B cell (primary cell): ENCODE data around the gene FAM120B. TPM values are rescaled to one million over a fixed set of nuclear protein-coding genes. Genes with fewer than 3 reads are reported as not detected.

ENCODE experiments used
- ATAC-seq: fragments of 200-7000 bp; cut with Tn5 transposase; one replicate; pipeline ENCODE4 v1.10.0; 2021; ENCODE audit warnings: low read depth, mild to moderate bottlenecking, moderate number of reproducible peaks, moderate library complexity
- CTCF ChIA-PET: fragments of 350-600 bp; sonication (Branson Sonifier 250); formaldehyde crosslinking; loops from one replicate; lab custom pipeline; 2021; ENCODE audit warnings: antibody characterized with exemption, inconsistent platforms; lab: Charles Lee
- POLR2A ChIA-PET: fragments of 350-600 bp; sonication (Branson Sonifier 250); formaldehyde crosslinking; loops from one replicate; lab custom pipeline; 2021; ENCODE audit warnings: antibody characterized with exemption; lab: Charles Lee
- DNase-seq: peaks from one replicate; pipeline ENCODE4 v3.0.0; 2013
- H2AFZ ChIP-seq: 2 replicates; pipeline ENCODE4 v1.6.1; 2012; ENCODE audit warnings: mild to moderate bottlenecking, low read depth, low read length; ENCODE audit not compliant: insufficient read depth, poor library complexity, severe bottlenecking
- H3K27ac ChIP-seq, 2 donors: 1 replicate in 1 of 2; 2 replicates in 1 of 2; pipeline ENCODE4 v1.5.1; 2012 to 2013; ENCODE audit warnings: low read length in 2 of 2, mild to moderate bottlenecking in 2 of 2, moderate library complexity in 1 of 2
- H3K27me3 ChIP-seq, 4 experiments: fragments of 200-600 bp in 1 of 4; sonication (generic) in 1 of 4; replicated peaks in 1 of 4; 1 replicate in 2 of 4; 2 replicates in 2 of 4; pipeline versions ENCODE4 v1.6.1 to v1.7.0; 2013 to 2016; ENCODE audit warnings: low read length in 3 of 4, mild to moderate bottlenecking in 2 of 4, mixed read lengths in 1 of 4, moderate library complexity in 1 of 4; ENCODE audit not compliant: insufficient read depth in 4 of 4, control insufficient read depth in 3 of 4; ENCODE audit errors: control extremely low read depth in 1 of 4
- H3K36me3 ChIP-seq, 2 experiments: replicated peaks in 1 of 2; 1 replicate in 1 of 2; 2 replicates in 1 of 2; pipeline versions ENCODE4 v1.6.1 to v1.7.1; 2013; ENCODE audit warnings: low read length in 1 of 2; ENCODE audit not compliant: insufficient read depth in 2 of 2, control insufficient read depth in 1 of 2; ENCODE audit errors: control extremely low read depth in 1 of 2, extremely low read depth in 1 of 2
- H3K4me1 ChIP-seq, 2 donors: fragments of 200-600 bp in 1 of 2; sonication (generic) in 1 of 2; 1 replicate in 1 of 2; 2 replicates in 1 of 2; pipeline versions ENCODE4 v1.5.1 to v1.6.1; 2013 to 2017; ENCODE audit warnings: low read length in 2 of 2; ENCODE audit not compliant: control insufficient read depth in 2 of 2, insufficient read depth in 2 of 2
- H3K4me2 ChIP-seq: replicated peaks from 2 replicates; pipeline ENCODE3; 2012; ENCODE audit warnings: mild to moderate bottlenecking, low read depth, low read length; ENCODE audit not compliant: poor library complexity, severe bottlenecking
- H3K4me3 ChIP-seq, 5 experiments: fragments of 200-600 bp in 1 of 5; sonication (generic) in 1 of 5; 1 replicate in 3 of 5; 2 replicates in 2 of 5; pipeline versions ENCODE4 v1.5.1 to v1.7.0; 2011 to 2016; ENCODE audit warnings: low read length in 4 of 5, mild to moderate bottlenecking in 4 of 5, low read depth in 2 of 5, control low read depth in 1 of 5, moderate library complexity in 1 of 5; ENCODE audit not compliant: insufficient read depth in 1 of 5; ENCODE audit errors: control extremely low read depth in 1 of 5, extremely low read depth in 1 of 5
- H3K79me2 ChIP-seq: fragments of 200-600 bp; sonication (generic); one replicate; pipeline ENCODE4 v1.6.0; 2016; ENCODE audit warnings: low read length; ENCODE audit not compliant: control insufficient read depth, insufficient read depth
- H3K9ac ChIP-seq: fragments of 200-600 bp; sonication (generic); 2 replicates; pipeline ENCODE4 v1.6.1; 2017; ENCODE audit warnings: mild to moderate bottlenecking, low read length, moderate library complexity
- H3K9me3 ChIP-seq, 3 donors: one replicate each; pipeline versions ENCODE4 v1.6.1 to v1.7.1; 2013; ENCODE audit warnings: low read length in 2 of 3; ENCODE audit not compliant: control insufficient read depth in 2 of 3, insufficient read depth in 1 of 3; ENCODE audit errors: control extremely low read depth in 1 of 3
- H4K20me1 ChIP-seq: 2 replicates; pipeline ENCODE4 v1.6.0; 2012; ENCODE audit warnings: mild to moderate bottlenecking, low read length; ENCODE audit not compliant: insufficient read depth, control insufficient read depth, poor library complexity, severe bottlenecking
- H3K27ac Mint-ChIP-seq: one replicate; pipeline ENCODE4 v1.8.0; 2021; ENCODE audit warnings: mixed read lengths
- H3K27me3 Mint-ChIP-seq: one replicate; pipeline ENCODE4 v1.8.0; 2021; ENCODE audit warnings: mixed read lengths
- H3K4me1 Mint-ChIP-seq: one replicate; pipeline ENCODE4 v1.8.0; 2021; ENCODE audit warnings: mixed read lengths
- H3K4me3 Mint-ChIP-seq: one replicate; pipeline ENCODE4 v1.8.0; 2021; ENCODE audit warnings: mixed read lengths
- H3K9me3 Mint-ChIP-seq: one replicate; pipeline ENCODE4 v1.8.0; 2022; ENCODE audit warnings: mixed read lengths; ENCODE audit not compliant: insufficient read depth
- EZH2 ChIP-seq: IDR thresholded peaks from 2 replicates; pipeline ENCODE4 v1.6.1; 2012; ENCODE audit warnings: borderline replicate concordance, low read depth, mild to moderate bottlenecking, moderate library complexity, low read length; ENCODE audit not compliant: insufficient read depth, poor library complexity, severe bottlenecking
- WGBS: methylation state at CpG from one replicate; pipeline ENCODE4 v1.1.5; 2013; ENCODE audit warnings: missing lambda C conversion rate; ENCODE audit not compliant: insufficient coverage; 5-methylcytosine and 5-hydroxymethylcytosine counted together
- intact Hi-C: fragments of 100-400 bp; cut with micrococcal nuclease; formaldehyde crosslinking; loops from one replicate; pipeline ENCODE4 v1.10.0; 2022
- polyA plus RNA-seq: library from polyadenylated mRNA; depleted of rRNA; stranded (reverse); fragments of >200 nt; gene quantifications from 2 replicates; pipeline ENCODE4 v1.2.3, GENCODE V29; 2012
- total RNA-seq, 2 donors: library from RNA; stranded (reverse); fragments of 120-200 nt in 1 of 2; gene quantifications; 1 replicate in 1 of 2; 2 replicates in 1 of 2; pipeline versions ENCODE4 v1.2.3 to v1.2.4, GENCODE V29; 2013 to 2022
- TF ChIP-seq, protein P1 (sequence below): fragments of 200-600 bp; IDR thresholded peaks from one replicate; pipeline ENCODE4 v1.8.0; 2022; ENCODE audit warnings: antibody characterized with exemption, mild to moderate bottlenecking

The FAM120B gene
- total and polyA plus RNA-seq, 2 donors (not counting 1 experiment from before 2014, with no cell fraction given) = 12.5 to 51.7 TPM

DNA sequence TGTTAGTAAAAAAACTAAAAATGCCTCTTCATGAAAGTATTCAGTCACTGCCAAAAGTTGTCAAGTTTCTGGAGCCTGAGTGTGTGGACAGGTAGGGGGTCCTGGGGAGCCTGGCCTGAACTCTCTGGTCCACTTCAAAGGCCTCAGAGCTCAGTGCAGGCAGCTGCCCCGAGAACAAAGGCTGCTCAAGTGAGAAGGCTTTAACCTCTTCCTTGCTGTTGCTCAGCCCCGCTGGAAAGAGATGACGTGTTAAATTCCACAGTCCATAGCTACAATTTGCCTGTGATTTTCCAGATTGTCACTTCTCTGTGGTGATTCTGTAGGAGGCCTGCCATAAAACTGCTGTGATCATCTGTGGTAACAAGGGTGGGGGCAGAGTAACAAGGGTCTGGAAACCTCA lies 96.9 kb downstream of the FAM120B start:
- Histone ChIP-seq H3K9ac (no peak overlapping the region), H3K27ac (no peak overlapping the region), H4K20me1 (no peaks in the 10 kb centered on the region), H3K27me3 (no peaks in the 10 kb centered on the region), H3K4me2 (no peak overlapping the region), H3K4me1 (no peaks in the 10 kb centered on the region), H3K4me3 (no peak overlapping the region), H3K9me3 (no peaks in the 10 kb centered on the region), H2AFZ (no peak overlapping the region), H3K36me3 (peaks cover 3 to 30% of the 10 kb centered on the region in 2 experiments), H3K79me2 (no peaks in the 10 kb centered on the region)
- no peak overlapping the region for H3K27ac Mint-ChIP-seq
- no peaks in the 10 kb centered on the region for H3K4me1 Mint-ChIP-seq
- TF ChIP-seq EZH2 = no peak
- TF ChIP-seq, protein P1, sequence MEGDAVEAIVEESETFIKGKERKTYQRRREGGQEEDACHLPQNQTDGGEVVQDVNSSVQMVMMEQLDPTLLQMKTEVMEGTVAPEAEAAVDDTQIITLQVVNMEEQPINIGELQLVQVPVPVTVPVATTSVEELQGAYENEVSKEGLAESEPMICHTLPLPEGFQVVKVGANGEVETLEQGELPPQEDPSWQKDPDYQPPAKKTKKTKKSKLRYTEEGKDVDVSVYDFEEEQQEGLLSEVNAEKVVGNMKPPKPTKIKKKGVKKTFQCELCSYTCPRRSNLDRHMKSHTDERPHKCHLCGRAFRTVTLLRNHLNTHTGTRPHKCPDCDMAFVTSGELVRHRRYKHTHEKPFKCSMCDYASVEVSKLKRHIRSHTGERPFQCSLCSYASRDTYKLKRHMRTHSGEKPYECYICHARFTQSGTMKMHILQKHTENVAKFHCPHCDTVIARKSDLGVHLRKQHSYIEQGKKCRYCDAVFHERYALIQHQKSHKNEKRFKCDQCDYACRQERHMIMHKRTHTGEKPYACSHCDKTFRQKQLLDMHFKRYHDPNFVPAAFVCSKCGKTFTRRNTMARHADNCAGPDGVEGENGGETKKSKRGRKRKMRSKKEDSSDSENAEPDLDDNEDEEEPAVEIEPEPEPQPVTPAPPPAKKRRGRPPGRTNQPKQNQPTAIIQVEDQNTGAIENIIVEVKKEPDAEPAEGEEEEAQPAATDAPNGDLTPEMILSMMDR = no peak
- WGBS = 100% methylated on average over 3 of the region's 3 CpGs
- ChIA-PET POLR2A (no interaction called here), CTCF (no interaction called here)
- ATAC-seq (no peak), DNase-seq (no peak)
- H3K9me3 Mint-ChIP-seq = no peaks in the 10 kb centered on the region
- H3K4me3 Mint-ChIP-seq = no peak overlapping the region
- intact Hi-C loops = no loop called here
- no peaks in the 10 kb centered on the region for H3K27me3 Mint-ChIP-seq

- H3K9ac ChIP-seq = no peak overlapping the region
- H3K4me2 ChIP-seq = no peak overlapping the region
- Mint-ChIP-seq H3K9me3 (no peaks in the 10 kb centered on the region), H3K27ac (no peak overlapping the region), H3K4me3 (no peak overlapping the region), H3K4me1 (no peaks in the 10 kb centered on the region), H3K27me3 (no peaks in the 10 kb centered on the region)
- no peak for TF ChIP-seq EZH2
- TF ChIP-seq, protein P1 = no peak
- no peak overlapping the region for H3K4me3 ChIP-seq
- ChIA-PET CTCF (no interaction called here), POLR2A (no interaction called here)
- WGBS = 94% methylated on average over 8 of the region's 9 CpGs
- no peak overlapping the region for H3K27ac ChIP-seq
- DNase-seq (no peak), ATAC-seq (no peak)
- peaks cover 0 to 30% of the 10 kb centered on the region in 2 experiments for H3K36me3 ChIP-seq
- H3K9me3 ChIP-seq = no peaks in the 10 kb centered on the region
- intact Hi-C loops = no loop called here
- no peaks in the 10 kb centered on the region for H3K27me3 ChIP-seq
- H2AFZ ChIP-seq = no peak overlapping the region
- H4K20me1 ChIP-seq = no peaks in the 10 kb centered on the region
- no peaks in the 10 kb centered on the region for H3K4me1 ChIP-seq
- H3K79me2 ChIP-seq = no peaks in the 10 kb centered on the region
Observed at GRCh38 chr6:170404036-170404435, 97.5 kb downstream of the FAM120B start.
